Urinary bladder (tissue), 4 donors: Measurements from ENCODE around the gene RNASEH2A. TPM values are rescaled to one million over a fixed set of nuclear protein-coding genes. Genes with fewer than 3 reads are reported as not detected.

Experiments used
- DNase-seq: peaks from one replicate; pipeline ENCODE4 v3.0.0-alpha.2; 2015; ENCODE audit errors: extremely low spot score
- H3K27ac ChIP-seq: one replicate; pipeline ENCODE4 v1.5.1; 2013; ENCODE audit warnings: low read depth, mild to moderate bottlenecking, moderate library complexity
- H3K36me3 ChIP-seq: one replicate; pipeline ENCODE4 v1.6.1; 2013; ENCODE audit warnings: mild to moderate bottlenecking, moderate library complexity; ENCODE audit not compliant: insufficient read depth
- H3K4me1 ChIP-seq: one replicate; pipeline ENCODE4 v1.6.1; 2013; ENCODE audit warnings: mild to moderate bottlenecking, moderate library complexity; ENCODE audit not compliant: insufficient read depth
- H3K4me3 ChIP-seq: one replicate; pipeline ENCODE4 v1.5.1; 2013; ENCODE audit warnings: low read depth, low read length
- WGBS: extraction: QIAGEN DNeasy Blood & Tissue Kit; methylation state at CpG from one replicate; pipeline ENCODE4 v1.1.7; 2013; 5-methylcytosine and 5-hydroxymethylcytosine counted together
- polyA plus RNA-seq: library from polyadenylated mRNA; stranded (reverse); fragments of 200-250 nt; gene quantifications from one replicate; pipeline ENCODE4 v1.2.3, GENCODE V29; 2013
- total RNA-seq: library from RNA; depleted of rRNA; stranded (reverse); fragments of >200 nt; gene quantifications from one replicate; pipeline ENCODE4 v1.2.3, GENCODE V29; 2014
- donor health status: healthy with polysubstance abuse.
- donor health status: healthy.

The RNASEH2A gene
- total RNA-seq (9.5 TPM), polyA plus RNA-seq (12.8 TPM)

DNA sequence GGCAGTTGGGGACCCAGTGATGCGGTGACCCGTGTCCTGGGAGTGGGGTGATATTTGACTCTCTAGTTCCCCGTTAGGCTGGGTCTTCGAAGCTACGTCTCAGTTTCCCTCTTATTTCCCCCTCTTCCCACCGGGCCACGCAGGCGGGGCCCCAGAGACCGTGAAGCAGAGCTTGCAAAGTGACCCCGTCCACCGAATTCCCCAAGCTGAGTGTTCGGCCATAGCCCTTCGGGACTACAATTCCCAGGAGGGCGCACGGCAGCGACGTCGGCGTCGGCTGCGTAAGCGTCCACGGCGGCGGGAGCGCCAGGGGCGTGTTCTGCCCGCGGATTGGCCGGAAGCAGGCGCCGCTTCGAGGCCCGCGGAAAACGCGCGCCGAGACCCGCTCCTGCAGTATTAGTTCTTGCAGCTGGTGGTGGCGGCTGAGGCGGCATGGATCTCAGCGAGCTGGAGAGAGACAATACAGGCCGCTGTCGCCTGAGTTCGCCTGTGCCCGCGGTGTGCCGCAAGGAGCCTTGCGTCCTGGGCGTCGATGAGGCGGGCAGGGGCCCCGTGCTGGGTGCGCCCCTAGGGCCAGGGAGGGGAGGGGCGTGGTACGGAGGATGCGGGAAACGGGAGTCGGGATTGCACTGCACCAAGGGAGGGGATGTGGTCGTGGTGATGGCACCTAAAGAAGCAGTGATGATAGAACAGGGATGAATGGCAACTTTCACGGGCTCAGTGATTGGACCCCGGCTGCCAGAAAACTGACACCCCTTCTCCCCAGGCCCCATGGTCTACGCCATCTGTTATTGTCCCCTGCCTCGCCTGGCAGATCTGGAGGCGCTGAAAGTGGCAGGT lies at the start of gene RNASEH2A:
Gene RNASEH2A (plus strand): TSS at position 343 of the 840 bp plus-strand sequence. CDS start 90 bp downstream, at position 433.
- Histone ChIP-seq H3K4me1 (no peaks in the 10 kb centered on the region), H3K36me3 (no peaks in the 10 kb centered on the region), H3K4me3 (peak within 1 kb of the TSS; percentile 57), H3K27ac (peak within 1 kb of the TSS; percentile 61)
- WGBS: 4% methylated on average over 66 of the region's 66 CpGs
- no peak for DNase-seq

DNA sequence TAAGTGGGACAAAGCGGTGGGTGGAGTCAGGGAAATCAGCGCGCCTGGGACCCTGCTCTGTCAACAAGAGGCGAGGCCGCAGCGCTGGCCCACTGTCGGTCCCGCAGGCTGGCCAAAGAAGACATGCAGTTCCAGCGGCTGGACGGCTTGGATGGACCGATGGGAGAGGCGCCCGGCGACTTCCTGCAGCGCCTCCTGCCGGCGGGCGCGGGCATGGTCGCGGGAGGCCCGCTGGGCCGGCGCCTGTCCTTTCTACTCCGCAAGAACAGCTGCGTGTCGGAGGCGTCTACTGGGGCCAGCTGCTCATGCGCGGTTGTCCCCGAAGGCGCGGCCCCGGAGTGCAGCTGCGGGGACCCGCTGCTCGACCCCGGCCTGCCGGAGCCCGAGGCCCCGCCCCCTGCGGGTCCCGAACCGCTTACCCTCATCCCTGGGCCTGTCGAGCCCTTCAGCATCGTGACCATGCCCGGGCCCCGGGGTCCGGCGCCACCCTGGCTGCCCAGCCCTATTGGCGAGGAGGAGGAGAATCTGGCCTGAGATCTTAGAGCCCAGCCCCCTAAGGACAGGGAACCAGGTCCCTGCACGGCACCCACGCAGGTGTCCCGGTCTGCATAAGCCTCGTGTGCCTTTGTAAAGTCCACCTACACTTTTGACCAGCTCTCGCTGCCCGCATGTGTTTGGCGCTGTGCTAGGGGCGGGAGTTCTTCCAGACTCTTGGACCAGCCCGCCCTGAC lies 48.7 kb upstream of the RNASEH2A start:
- DNase-seq: no peak
- 4% methylated on average over 60 of the region's 60 CpGs for WGBS
- H3K36me3 ChIP-seq: no peaks in the 10 kb centered on the region
- H3K4me1 ChIP-seq: no peaks in the 10 kb centered on the region
- peak overlapping the region; percentile 16 for H3K4me3 ChIP-seq
- no peak overlapping the region for H3K27ac ChIP-seq

DNA sequence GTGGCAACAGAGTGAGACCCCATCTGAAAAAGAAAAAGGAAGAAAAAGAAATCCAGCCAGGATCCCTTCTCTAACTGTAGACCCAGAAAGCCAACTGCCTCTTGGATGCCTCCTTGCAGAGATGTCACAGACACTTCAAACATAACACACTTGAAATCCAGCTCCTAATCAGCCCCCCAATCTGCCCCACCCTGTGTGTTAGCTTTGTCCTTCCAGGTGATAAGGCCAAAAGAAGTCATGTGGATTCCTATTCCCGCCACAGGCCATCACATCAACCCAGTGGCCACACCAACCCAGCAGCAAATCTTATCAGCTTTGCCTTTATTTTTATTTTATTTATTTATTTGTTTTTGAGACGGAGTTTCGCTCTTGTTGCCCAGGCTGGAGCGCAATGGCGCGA lies 46.7 kb upstream of the RNASEH2A start:
- Histone ChIP-seq H3K27ac (no peak overlapping the region), H3K36me3 (no peaks in the 10 kb centered on the region), H3K4me1 (no peaks in the 10 kb centered on the region), H3K4me3 (no peak overlapping the region)
- DNase-seq: no peak
- 88% methylated on average over 6 of the region's 6 CpGs for WGBS

DNA sequence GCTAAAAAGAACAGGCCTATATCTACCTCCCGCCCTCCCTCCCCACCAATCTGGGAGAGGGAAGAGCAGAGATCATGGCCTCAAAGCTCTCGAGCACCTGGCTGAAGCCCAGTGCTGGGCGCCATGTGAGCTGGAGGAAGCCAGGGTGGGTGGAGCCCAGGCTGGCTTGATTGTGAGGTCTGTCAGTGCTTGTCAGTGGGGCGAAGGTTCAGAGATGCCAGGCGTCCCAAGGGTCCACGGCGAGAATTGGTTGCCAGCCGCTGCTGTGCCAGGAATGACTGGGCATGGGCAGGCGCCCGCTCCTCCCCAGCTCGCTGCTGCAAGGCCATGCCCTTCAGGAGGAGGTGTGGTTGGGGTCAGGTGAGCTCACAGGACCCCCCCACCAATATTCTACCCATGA lies 43.3 kb upstream of the RNASEH2A start:
- Histone ChIP-seq H3K27ac (no peak overlapping the region), H3K36me3 (no peaks in the 10 kb centered on the region), H3K4me3 (no peak overlapping the region), H3K4me1 (no peaks in the 10 kb centered on the region)
- no peak for DNase-seq
- 96% methylated on average over 11 of the region's 11 CpGs for WGBS

DNA sequence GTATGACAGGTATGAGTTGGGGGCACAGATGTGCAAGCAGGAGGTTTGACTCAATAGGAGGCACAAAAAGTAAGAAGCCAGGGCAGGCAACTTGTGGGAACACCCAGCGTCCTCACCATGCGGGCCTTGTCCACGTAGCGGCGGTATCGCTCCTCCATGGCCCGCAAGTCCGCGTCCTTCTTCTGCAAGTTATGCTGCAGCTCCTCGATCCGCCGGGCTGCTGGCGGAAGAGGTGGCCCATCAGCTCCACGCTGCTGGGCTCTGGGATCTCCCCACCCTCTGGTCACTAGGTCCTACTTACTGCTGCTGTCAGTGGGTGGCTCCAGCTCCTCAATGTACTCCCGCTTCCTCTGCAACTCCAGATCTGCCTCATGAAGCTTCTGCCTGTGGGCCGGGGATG lies 41.7 kb upstream of the RNASEH2A start:
- no peak overlapping the region for H3K27ac ChIP-seq
- H3K36me3 ChIP-seq: no peaks in the 10 kb centered on the region
- no peaks in the 10 kb centered on the region for H3K4me1 ChIP-seq
- no peak overlapping the region for H3K4me3 ChIP-seq
- 96% methylated on average over 16 of the region's 16 CpGs for WGBS
- DNase-seq: no peak

DNA sequence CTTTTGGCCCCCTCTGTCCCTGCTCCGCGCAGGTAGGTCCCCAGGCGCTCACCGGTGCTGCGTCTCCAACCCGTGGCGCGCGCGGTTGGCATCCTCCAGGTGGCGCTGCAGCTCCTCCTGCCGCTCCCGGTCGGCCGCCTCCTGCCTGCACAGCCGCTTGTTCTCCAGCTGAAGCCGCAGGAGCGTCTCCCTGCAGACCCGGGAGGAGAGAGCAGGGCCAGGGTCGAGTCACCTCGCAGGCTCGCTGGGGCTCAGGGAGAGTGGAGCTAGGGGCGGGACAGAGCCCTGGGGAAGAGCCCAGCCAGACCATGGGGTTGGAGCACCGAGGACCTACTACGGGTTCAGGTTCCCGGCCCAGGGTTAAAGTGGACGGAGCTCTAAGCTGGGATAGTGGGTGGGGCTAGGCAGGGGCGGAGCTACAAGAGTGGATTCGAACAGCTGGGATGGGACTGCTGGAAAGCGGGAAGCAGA lies 40.3 kb upstream of the RNASEH2A start:
- Histone ChIP-seq H3K4me3 (no peak overlapping the region), H3K27ac (no peak overlapping the region), H3K36me3 (no peaks in the 10 kb centered on the region), H3K4me1 (no peaks in the 10 kb centered on the region)
- 35% methylated on average over 30 of the region's 30 CpGs for WGBS
- DNase-seq: no peak

DNA sequence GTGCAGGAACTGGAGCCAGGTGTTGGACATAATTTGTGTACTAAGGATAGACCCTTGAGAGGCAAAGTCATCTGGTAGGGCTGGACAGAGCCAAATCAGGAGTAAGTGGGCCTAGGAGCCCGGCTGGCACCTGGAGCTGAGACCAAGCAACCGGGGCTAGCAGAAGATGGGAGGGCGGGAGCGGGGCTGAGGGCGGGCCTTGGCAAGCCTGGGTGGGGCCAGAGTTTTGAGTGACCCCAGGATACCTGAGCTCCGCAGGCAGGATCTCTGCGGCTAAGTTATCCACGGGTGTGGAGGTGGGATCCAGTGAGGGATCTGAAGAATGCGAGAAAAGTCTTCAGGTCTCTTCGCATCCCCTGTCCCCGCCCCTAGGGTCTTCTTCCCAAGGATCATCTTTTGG lies 39.2 kb upstream of the RNASEH2A start:
- Histone ChIP-seq H3K36me3 (no peaks in the 10 kb centered on the region), H3K4me1 (no peaks in the 10 kb centered on the region), H3K4me3 (no peak overlapping the region), H3K27ac (no peak overlapping the region)
- WGBS: 94% methylated on average over 11 of the region's 11 CpGs
- no peak for DNase-seq

DNA sequence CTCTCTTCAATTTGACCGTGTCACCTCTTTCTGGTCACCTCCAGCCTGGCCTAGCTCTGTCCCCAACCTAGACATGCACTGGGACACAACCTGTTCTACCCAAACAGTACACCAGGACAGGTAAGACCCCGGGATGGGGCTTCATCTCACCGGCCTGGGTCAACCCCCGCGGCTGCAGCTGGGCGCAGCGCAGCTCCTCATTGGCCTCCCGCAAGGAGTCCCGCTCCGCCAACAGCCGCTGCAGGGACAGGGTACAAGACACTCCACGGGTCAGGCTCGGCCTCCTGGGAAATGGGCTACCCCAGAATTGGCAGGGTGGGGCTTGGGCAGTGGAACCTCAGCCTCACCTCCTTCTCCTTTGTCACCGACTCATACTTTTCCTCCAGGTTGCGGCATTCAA lies 38.7 kb upstream of the RNASEH2A start:
- H3K27ac ChIP-seq: no peak overlapping the region
- no peak for DNase-seq
- H3K36me3 ChIP-seq: no peaks in the 10 kb centered on the region
- no peaks in the 10 kb centered on the region for H3K4me1 ChIP-seq
- no peak overlapping the region for H3K4me3 ChIP-seq
- WGBS: 96% methylated on average over 15 of the region's 15 CpGs

DNA sequence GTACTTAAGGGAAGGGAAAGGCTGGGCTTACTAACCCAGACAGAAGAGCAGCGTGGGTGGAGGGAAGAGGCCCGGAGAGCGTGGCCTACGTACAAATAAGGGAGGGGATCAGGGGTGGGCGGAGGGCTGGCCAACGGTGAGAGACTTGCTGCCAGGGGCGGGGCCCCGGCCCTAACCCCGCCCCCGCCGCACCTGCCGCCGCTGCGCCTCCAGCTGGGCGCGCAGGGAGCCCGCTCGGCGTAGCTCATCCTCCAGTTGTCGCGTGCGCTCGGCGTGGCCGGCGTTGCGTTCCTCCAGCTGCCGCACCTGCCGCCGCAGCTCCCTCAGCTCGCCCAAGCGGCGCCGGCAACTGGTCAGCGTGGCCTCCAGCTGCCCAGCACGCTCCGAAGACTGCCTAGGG lies 36.7 kb upstream of the RNASEH2A start:
- no peak overlapping the region for H3K4me3 ChIP-seq
- no peaks in the 10 kb centered on the region for H3K36me3 ChIP-seq
- no peak for DNase-seq
- WGBS: 55% methylated on average over 37 of the region's 37 CpGs
- no peak overlapping the region for H3K27ac ChIP-seq
- H3K4me1 ChIP-seq: no peaks in the 10 kb centered on the region

DNA sequence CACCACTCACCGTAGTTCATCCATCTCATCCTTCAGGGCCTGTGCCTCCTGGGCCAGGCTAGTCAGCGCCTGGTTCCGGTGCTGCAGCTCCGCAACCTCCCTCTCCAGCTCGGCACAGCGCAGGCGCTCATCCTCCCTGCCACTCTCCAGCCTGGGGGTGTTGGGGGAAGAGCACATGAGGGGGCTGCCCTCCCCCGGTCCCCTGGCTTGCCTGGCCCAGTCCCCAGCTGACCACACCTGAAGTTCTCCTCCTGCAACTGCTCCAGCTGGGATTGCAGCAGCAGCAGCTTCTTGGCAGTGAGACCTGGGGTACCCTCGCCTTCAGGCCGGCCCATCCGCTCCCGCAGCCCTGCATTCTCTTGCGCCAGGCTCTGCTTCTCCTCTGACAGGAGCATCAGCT lies 35.5 kb upstream of the RNASEH2A start:
- no peak overlapping the region for H3K4me3 ChIP-seq
- no peaks in the 10 kb centered on the region for H3K4me1 ChIP-seq
- H3K27ac ChIP-seq: no peak overlapping the region
- DNase-seq: no peak
- no peaks in the 10 kb centered on the region for H3K36me3 ChIP-seq
- WGBS: 95% methylated on average over 13 of the region's 13 CpGs

DNA sequence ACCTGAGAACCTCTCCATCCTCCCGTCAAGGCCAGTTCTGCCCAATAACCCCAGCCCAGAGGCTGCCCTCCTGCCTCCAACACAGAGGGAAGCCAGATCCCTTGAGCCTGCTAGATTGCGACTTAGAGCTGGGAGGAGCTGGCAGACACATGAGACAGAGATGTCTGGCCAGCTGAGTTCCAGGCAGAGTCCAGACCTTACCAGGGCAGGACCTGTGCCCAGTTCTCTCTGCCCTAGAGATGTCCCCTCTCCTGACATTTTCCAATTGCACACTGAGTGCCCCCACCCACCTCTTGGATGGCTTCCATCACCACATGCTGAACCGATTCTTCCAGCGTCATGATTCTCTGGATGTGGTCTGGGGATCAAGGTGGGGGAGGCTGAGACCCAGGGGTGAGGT lies 34.1 kb upstream of the RNASEH2A start:
- Histone ChIP-seq H3K27ac (no peak overlapping the region), H3K36me3 (no peaks in the 10 kb centered on the region), H3K4me1 (no peaks in the 10 kb centered on the region), H3K4me3 (no peak overlapping the region)
- DNase-seq: no peak
- 74% methylated on average over 4 of the region's 4 CpGs for WGBS

DNA sequence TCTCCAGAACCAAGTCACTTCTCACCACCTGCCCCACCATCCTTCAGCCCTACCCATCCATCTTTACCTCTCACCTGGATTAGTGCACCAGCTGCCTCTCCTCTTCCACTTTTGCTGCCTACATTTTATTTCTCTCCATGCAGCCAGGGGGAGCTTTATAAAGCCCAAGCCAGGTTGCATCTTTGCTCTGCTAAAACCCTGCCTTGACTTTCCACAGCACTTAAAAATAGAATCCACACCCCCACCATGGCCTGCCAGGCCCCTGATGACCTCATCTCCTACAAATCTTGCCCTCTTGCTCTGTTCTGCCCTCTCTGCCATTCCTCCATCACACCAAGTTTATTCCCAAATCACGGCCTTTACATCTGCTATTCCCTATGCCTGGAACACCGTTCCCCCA lies 32.8 kb upstream of the RNASEH2A start:
- Histone ChIP-seq H3K27ac (no peak overlapping the region), H3K4me3 (no peak overlapping the region), H3K36me3 (no peaks in the 10 kb centered on the region), H3K4me1 (no peaks in the 10 kb centered on the region)
- 76% methylated on average over 2 of the region's 2 CpGs for WGBS
- no peak for DNase-seq

DNA sequence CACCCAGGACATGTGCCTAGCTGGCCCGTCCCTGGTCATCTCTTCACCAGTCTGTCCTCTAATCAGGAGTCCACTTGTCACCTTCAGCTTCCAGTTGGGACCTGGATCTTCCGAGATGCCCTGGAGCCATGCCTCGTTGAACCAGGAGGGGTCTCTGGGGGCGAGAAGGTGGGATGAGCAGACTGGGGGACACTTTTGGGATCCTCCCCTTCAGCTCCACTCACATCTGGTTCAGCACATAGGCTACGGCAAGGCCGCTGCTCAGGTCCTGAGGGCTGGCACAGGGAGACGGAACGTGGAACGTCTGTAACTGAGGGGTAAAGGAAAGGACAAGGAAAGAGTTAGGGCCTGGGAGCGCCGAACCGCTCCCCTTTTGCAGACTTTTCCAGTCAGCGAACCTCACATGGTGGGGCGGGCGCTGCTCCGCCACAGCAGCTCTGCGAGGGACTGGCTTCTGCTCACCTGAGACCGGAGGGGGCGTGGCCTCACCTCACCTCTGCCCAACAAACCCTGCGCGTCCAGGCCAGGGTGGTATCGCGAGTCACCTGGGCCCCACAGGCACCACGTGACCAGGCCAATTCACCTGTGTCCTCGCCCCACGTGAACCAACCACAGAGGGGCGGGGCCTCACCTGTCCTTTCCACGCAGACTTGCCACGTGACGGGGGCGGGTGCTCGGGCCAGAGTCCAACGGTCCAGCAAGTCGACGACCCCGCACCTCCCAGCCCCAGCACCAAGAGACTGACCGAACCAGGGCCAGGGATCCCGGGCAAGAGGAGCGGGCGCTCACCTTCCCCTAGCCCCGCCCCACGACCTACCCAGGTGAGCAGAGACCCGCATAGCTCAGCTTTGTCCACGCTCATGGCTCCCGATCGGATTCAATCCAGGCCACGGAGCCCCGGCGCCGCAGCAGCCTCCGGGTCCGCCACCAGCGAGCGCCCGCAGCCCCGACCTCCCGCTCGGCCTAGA lies 31.5 kb upstream of the RNASEH2A start, which contains the start of gene HOOK2:
Gene HOOK2 (minus strand): TSS at position 965 of the 968 bp plus-strand sequence. CDS start 103 bp downstream, at position 862.
- no peak for DNase-seq

More for the DNA sequence above, 31.5 kb upstream of the RNASEH2A start, which contains the start of gene HOOK2:
- Histone ChIP-seq H3K36me3 (no peaks in the 10 kb centered on the region), H3K4me3 (peak within 1 kb of the TSS; percentile 48), H3K4me1 (no peaks in the 10 kb centered on the region), H3K27ac (peak within 1 kb of the TSS; percentile 85)
- WGBS: 16% methylated on average over 58 of the region's 58 CpGs
